ENCODE measurements around the gene PRDM11.

DNA sequence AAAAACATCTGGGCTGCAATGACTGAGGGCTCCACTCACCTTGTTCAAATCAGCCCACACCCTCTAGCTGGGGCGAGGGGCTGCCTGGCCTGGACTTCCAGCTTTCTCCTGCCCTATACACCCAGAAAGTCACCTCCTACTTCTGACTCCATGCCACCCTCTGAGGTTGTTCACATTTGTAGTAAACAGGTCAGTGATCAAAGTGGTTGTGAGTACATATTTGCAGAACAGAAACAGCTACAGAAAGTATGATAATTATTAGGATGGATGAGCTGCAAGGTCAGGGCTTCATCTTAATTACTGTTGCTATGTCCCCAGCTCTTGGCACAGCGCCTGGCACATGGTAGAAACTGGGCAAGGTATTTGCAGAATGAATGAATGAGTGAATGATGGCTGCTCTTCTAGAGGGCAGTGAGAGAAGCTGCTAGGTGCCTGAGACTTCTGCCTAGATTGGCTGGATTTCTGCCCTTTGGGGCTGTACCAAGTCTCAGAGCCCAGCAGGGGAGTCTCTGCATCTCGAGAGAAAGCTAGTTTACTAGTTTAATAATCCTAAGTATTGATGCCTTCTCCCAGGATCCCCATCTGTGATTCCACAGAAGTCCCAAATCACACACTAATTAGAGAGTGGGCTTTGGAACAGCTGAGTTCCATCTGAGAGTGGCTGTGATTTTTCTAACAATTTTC lies 103.7 kb downstream of the PRDM11 start:
- TF ChIP-seq EZH2 (IDR thresholded peaks at IDR 0.05) (no peak), POLR2AphosphoS5 (IDR thresholded peaks at IDR 0.05; ENCODE audit: borderline replicate concordance, low read depth, low read length) (no peak)

Data from SK-N-MC (cell line).